Prostate gland (tissue), 2 donors: Measurements from ENCODE around the gene ATP1B2. TPM values are rescaled to one million over a fixed set of nuclear protein-coding genes. Genes with fewer than 3 reads are reported as not detected.

Experiments
- DNase-seq: peaks from one replicate; pipeline ENCODE4 v3.0.0-alpha.2; 2019; ENCODE audit warnings: low spot score
- H3K27ac ChIP-seq, 2 donors: fragments of 200-600 bp; sonication (generic); 2 replicates each; pipeline ENCODE4 v1.5.1; 2017 to 2019
- H3K27me3 ChIP-seq: fragments of 200-600 bp; sonication (generic); replicated peaks from 2 replicates; pipeline ENCODE4 v1.5.1; 2019; ENCODE audit not compliant: insufficient read depth
- H3K36me3 ChIP-seq, 2 donors: fragments of 200-600 bp; sonication (generic); 1 replicate in 1 of 2; 2 replicates in 1 of 2; pipeline versions ENCODE4 v1.5.1 to v1.8.1; 2017 to 2019
- H3K4me1 ChIP-seq: fragments of 200-600 bp; sonication (generic); replicated peaks from 2 replicates; pipeline ENCODE4 v1.5.1; 2019
- H3K4me3 ChIP-seq, 2 donors: fragments of 200-600 bp; sonication (generic); 2 replicates each; pipeline ENCODE4 v1.5.1; 2017 to 2019
- H3K9me3 ChIP-seq: fragments of 200-600 bp; sonication (generic); 2 replicates; pipeline ENCODE4 v1.5.1; 2017
- POLR2A ChIP-seq: fragments of 450-650 bp; IDR thresholded peaks from one replicate; pipeline ENCODE4 v1.6.1; 2016; ENCODE audit warnings: antibody characterized with exemption, mild to moderate bottlenecking
- POLR2AphosphoS5 ChIP-seq: sonication (generic); formaldehyde crosslinking; IDR thresholded peaks from one replicate; pipeline ENCODE4 v1.6.1; 2017; ENCODE audit warnings: antibody characterized with exemption
- WGBS: methylation state at CpG from one replicate; pipeline ENCODE4 v1.1.5; 2018; 5-methylcytosine and 5-hydroxymethylcytosine counted together
- intact Hi-C: fragments of 100-400 bp; cut with DNase I; formaldehyde crosslinking; loops from one replicate; pipeline ENCODE4 v1.14.2; 2022
- total RNA-seq, 2 donors: library from RNA; depleted of rRNA; stranded (reverse); fragments of >200 nt; gene quantifications; one replicate each; pipeline ENCODE4 v1.1.0, GENCODE V29; 2016
- TF ChIP-seq, protein P1 (sequence below), 4 experiments: fragments of 200-600 bp in 2 of 4; fragments of 450-650 bp in 2 of 4; sonication (generic) in 2 of 4; IDR thresholded peaks; 1 replicate in 3 of 4; 2 replicates in 1 of 4; pipeline ENCODE4 v1.5.1; 2016 to 2019; ENCODE audit warnings: antibody characterized with exemption in 4 of 4, mild to moderate bottlenecking in 2 of 4, moderate library complexity in 2 of 4

The ATP1B2 gene
- total RNA-seq, 2 donors from 2014 or later, result 0.82 to 11.7 TPM

DNA sequence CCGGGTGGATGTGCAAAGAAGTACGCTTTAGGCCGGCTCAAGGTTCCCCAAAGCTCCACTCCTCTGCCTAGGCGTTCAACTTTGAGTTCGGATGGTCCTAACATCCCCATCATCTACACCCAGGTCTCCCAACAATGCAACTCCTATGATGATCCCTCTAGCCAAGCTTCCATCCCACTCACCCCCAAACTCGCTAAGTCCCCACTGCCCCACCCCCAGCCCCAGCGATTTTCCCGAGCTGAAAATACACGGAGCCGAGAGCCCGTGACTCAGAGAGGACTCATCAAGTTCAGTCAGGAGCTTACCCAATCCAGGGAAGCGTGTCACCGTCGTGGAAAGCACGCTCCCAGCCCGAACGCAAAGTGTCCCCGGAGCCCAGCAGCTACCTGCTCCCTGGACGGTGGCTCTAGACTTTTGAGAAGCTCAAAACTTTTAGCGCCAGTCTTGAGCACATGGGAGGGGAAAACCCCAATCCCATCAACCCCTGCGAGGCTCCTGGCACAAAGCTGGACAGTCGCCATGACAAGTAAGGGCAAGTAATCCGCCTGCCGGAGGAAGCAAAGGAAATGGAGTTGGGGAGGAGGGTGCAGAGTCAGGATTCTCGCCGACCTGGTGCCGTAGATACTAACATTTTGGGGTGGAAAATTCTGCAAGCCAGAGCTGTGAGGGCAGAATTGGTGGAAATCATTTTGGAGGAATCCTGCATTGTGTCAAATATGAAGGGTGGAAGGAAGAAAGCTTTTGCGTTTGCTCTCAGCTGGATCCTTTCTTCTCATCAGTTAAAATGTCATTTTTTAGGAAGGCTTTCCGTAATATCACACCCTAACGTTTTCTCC is 36.6 kb downstream of the ATP1B2 start, which contains the start of gene TP53:
TSS of gene TP53 (minus strand) at position 419 of the 836 bp plus-strand sequence. CDS start 10,896 bp downstream, outside the sequence.
- Histone ChIP-seq H3K4me3 (peak within 1 kb of the TSS; percentile 66 to 77), H3K36me3 (no peaks in the 10 kb centered on the region), H3K27me3 (no peaks in the 10 kb centered on the region), H3K9me3 (no peaks in the 10 kb centered on the region), H3K4me1 (peaks cover 9% of the 10 kb centered on the region), H3K27ac (peak within 1 kb of the TSS; percentile 90 to 93)
- TF ChIP-seq, protein P1, sequence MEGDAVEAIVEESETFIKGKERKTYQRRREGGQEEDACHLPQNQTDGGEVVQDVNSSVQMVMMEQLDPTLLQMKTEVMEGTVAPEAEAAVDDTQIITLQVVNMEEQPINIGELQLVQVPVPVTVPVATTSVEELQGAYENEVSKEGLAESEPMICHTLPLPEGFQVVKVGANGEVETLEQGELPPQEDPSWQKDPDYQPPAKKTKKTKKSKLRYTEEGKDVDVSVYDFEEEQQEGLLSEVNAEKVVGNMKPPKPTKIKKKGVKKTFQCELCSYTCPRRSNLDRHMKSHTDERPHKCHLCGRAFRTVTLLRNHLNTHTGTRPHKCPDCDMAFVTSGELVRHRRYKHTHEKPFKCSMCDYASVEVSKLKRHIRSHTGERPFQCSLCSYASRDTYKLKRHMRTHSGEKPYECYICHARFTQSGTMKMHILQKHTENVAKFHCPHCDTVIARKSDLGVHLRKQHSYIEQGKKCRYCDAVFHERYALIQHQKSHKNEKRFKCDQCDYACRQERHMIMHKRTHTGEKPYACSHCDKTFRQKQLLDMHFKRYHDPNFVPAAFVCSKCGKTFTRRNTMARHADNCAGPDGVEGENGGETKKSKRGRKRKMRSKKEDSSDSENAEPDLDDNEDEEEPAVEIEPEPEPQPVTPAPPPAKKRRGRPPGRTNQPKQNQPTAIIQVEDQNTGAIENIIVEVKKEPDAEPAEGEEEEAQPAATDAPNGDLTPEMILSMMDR (IDR thresholded peaks at IDR 0.05), result peak in 2 of 4 experiments; percentile 10 to 54
- TF ChIP-seq POLR2A (peak; percentile 77), POLR2AphosphoS5 (peak; percentile 98)
- WGBS, result under 1% methylated on average over 30 of the region's 30 CpGs
- intact Hi-C loops, result loop anchor here (5.0 to 10.0 kb wide), 4 partner anchors 60 to 335 kb away; partner anchors contain the start of genes KCTD11, POLR2A, SAT2 and SLC35G6
- DNase-seq, result peak; percentile 93

DNA sequence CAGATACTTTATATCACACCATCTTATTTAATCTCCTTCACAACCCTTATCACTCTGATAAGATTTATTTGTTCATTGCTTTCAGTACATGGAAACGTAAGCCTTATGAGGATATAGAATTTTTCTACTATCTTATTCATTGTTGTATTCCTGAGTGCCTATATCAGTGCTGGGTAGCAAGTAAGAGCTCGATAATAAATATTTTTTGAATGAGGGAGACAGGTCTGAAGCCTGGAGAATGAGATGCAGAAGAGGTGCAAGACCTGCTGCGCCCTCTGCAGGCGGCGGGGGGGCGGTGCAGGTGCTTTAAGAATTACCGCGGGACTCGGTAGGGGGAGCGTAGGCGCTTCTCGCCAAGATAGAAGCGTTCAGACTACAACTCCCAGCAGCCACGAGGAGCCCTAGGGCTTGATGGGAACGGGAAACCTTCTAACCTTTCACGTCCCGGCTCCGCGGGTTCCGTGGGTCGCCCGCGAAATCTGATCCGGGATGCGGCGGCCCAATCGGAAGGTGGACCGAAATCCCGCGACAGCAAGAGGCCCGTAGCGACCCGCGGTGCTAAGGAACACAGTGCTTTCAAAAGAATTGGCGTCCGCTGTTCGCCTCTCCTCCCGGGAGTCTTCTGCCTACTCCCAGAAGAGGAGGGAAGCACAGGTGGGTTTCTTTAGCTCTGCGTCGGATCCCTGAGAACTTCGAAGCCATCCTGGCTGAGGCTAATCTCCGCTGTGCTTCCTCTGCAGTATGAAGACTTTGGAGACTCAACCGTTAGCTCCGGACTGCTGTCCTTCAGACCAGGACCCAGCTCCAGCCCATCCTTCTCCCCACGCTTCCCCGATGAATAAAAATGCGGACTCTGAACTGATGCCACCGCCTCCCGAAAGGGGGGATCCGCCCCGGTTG is 37.4 kb downstream of the ATP1B2 start, which contains the start of gene WRAP53:
TSS of gene WRAP53 (plus strand) at position 570 of the 900 bp plus-strand sequence. CDS start at position 742, 172 bp downstream.
- TF ChIP-seq, protein P1 (IDR thresholded peaks at IDR 0.05), result peak; percentile 90 to 100 (median 100)
- TF ChIP-seq POLR2AphosphoS5, result peak; percentile 98
- TF ChIP-seq POLR2A, result peak; percentile 23
- intact Hi-C loops, result loop anchor here (5.0 to 10.0 kb wide), 4 partner anchors 61 to 336 kb away; partner anchors contain the start of genes KCTD11, POLR2A, SAT2 and SLC35G6
- Histone ChIP-seq H3K27ac (peak within 1 kb of the TSS; percentile 90 to 93), H3K27me3 (no peaks in the 10 kb centered on the region), H3K9me3 (no peaks in the 10 kb centered on the region), H3K4me1 (peaks cover 9% of the 10 kb centered on the region), H3K36me3 (no peaks in the 10 kb centered on the region), H3K4me3 (peak within 1 kb of the TSS; percentile 66 to 77)
- under 1% methylated on average over 51 of the region's 51 CpGs for WGBS
- DNase-seq, result peak; percentile 99

DNA sequence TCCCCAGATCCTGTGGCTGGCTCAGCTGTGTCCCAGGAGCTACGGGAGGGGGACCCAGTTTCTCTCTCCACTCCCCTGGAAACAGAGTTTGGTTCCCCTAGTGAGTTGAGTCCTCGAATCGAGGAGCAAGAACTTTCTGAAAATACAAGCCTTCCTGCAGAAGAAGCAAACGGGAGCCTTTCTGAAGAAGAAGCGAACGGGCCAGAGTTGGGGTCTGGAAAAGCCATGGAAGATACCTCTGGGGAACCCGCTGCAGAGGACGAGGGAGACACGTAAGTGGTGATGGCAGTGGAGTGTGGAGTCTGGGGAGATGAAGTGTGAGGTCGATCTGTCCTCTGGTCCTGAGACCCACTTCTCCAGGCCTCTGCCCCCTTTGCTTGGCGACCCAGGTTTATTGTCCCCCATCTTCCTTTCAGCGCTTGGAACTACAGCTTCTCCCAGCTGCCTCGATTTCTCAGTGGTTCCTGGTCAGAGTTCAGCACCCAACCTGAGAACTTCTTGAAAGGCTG is 38.1 kb downstream of the ATP1B2 start:
- peaks cover 9% of the 10 kb centered on the region for H3K4me1 ChIP-seq
- DNase-seq, result no peak
- TF ChIP-seq, protein P1 (IDR thresholded peaks at IDR 0.05), result no peak
- no peak for TF ChIP-seq POLR2AphosphoS5
- TF ChIP-seq POLR2A, result no peak
- intact Hi-C loops, result loop anchor here (5.0 to 10.0 kb wide), 4 partner anchors 62 to 337 kb away; partner anchors contain the start of genes KCTD11, POLR2A, SAT2 and SLC35G6
- H3K27ac ChIP-seq, result peak overlapping the region; percentile 63 to 93
- H3K36me3 ChIP-seq, result no peaks in the 10 kb centered on the region
- H3K9me3 ChIP-seq, result no peaks in the 10 kb centered on the region
- peak overlapping the region; percentile 47 to 77 for H3K4me3 ChIP-seq
- H3K27me3 ChIP-seq, result no peaks in the 10 kb centered on the region
- WGBS, result 10% methylated on average over 13 of the region's 13 CpGs

DNA sequence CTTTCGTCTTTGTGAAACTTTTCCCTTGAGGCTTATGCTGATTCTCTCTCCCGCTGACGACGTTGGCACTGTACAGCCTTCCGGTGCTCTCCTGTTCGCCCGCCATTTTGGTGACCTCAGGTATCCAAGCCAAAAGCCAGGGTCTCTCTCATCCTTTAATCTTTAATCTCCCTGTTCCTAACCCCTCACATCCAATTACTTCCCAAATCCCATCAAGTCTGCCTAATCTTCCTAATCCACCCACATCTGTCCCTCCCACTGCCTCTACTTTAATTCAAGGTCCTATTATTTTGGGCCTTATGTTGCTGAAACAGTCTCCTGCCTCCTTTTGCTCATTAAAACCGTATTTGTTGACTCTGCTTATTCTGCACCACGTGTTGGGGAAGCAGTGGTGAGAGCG is 44.9 kb downstream of the ATP1B2 start:
- WGBS, result 95% methylated on average over 10 of the region's 10 CpGs
- Histone ChIP-seq H3K27me3 (no peaks in the 10 kb centered on the region), H3K4me1 (no peaks in the 10 kb centered on the region), H3K9me3 (no peaks in the 10 kb centered on the region), H3K36me3 (no peaks in the 10 kb centered on the region), H3K4me3 (no peak overlapping the region), H3K27ac (no peak overlapping the region)
- DNase-seq, result no peak
- intact Hi-C loops, result no loop called here
- TF ChIP-seq POLR2A, result no peak
